ENCODE data around the gene PCNX2. TPM values are rescaled to one million over a fixed set of nuclear protein-coding genes. Genes with fewer than 3 reads are reported as not detected.

PCNX2 gene
- total and polyA plus RNA-seq, 2 of the 8 experiments (the other 6 are each of a cell fraction or from before 2014, with no cell fraction given), result 46.1 to 57.6 TPM

- TF ChIP-seq FOSL1 (IDR thresholded peaks at IDR 0.05; ENCODE audit: insufficient read depth, low read depth, low read length) (no peak), GABPA (IDR thresholded peaks at IDR 0.05; ENCODE audit: borderline replicate concordance, insufficient read depth, low read length) (no peak)
Observed at GRCh38 chr1:233140974-233141373, 154.6 kb downstream of the PCNX2 start (continued).
